ENCODE data around the gene COL1A2.

- TF ChIP-seq, protein P1, sequence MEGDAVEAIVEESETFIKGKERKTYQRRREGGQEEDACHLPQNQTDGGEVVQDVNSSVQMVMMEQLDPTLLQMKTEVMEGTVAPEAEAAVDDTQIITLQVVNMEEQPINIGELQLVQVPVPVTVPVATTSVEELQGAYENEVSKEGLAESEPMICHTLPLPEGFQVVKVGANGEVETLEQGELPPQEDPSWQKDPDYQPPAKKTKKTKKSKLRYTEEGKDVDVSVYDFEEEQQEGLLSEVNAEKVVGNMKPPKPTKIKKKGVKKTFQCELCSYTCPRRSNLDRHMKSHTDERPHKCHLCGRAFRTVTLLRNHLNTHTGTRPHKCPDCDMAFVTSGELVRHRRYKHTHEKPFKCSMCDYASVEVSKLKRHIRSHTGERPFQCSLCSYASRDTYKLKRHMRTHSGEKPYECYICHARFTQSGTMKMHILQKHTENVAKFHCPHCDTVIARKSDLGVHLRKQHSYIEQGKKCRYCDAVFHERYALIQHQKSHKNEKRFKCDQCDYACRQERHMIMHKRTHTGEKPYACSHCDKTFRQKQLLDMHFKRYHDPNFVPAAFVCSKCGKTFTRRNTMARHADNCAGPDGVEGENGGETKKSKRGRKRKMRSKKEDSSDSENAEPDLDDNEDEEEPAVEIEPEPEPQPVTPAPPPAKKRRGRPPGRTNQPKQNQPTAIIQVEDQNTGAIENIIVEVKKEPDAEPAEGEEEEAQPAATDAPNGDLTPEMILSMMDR (IDR thresholded peaks at IDR 0.05; ENCODE audit: borderline replicate concordance, extremely low read depth, low read length, poor library complexity, severe bottlenecking), result peak; percentile 85
- no peak for TF ChIP-seq EZH2 (IDR thresholded peaks at IDR 0.05; ENCODE audit: borderline replicate concordance, low read depth, low read length, severe bottlenecking)
Observed at GRCh38 chr7:94395141-94396036, 694 bp downstream of the COL1A2 start.
